ENCODE measurements around the gene LMF2. TPM values are rescaled to one million over a fixed set of nuclear protein-coding genes. Genes with fewer than 3 reads are reported as not detected.

Gene LMF2
- total RNA-seq, 1 experiment from 2014 or later, result 56.9 TPM

- no peak for TF ChIP-seq TCF7L2 (IDR thresholded peaks at IDR 0.05; ENCODE audit: borderline replicate concordance, extremely low read depth, insufficient read depth, insufficient read length)
- Histone ChIP-seq H4K20me1 (ENCODE audit: insufficient read depth) (no peaks in the 10 kb centered on the region), H3K79me2 (ENCODE audit: insufficient read depth, low read length) (peaks cover 56% of the 10 kb centered on the region), H3K27me3 (ENCODE audit: insufficient read depth, low read length) (no peaks in the 10 kb centered on the region), H2AFZ (ENCODE audit: low read depth, low read length, poor library complexity, severe bottlenecking) (no peak overlapping the region), H3K4me3 (replicated peaks in 1 of 2; ENCODE audit: low read depth in 1 of 2, low read length in 2 of 2) (no peak overlapping the region), H3K9me3 (ENCODE audit: control insufficient read depth in 1 of 2, insufficient read depth in 1 of 2, low read depth in 1 of 2, low read length in 2 of 2) (no peaks in the 10 kb centered on the region), H3K9ac (ENCODE audit: low read length) (no peak overlapping the region), H3K9me2 (ENCODE audit: insufficient read depth) (no peaks in the 10 kb centered on the region), H3K4me2 (ENCODE audit: low read length) (no peak overlapping the region), H3K36me3 (ENCODE audit: control insufficient read depth in 1 of 2, insufficient read depth in 2 of 2, low read length in 2 of 2) (peaks cover 7 to 26% of the 10 kb centered on the region in 2 experiments; a peak in 2 of 4 replicates), H3K27ac (ENCODE audit: low read depth, low read length) (no peak overlapping the region), H3K4me1 (ENCODE audit: control insufficient read depth in 1 of 2, insufficient read depth in 2 of 2, low read length in 2 of 2) (no peaks in the 10 kb centered on the region)
- intact Hi-C loops (cut with micrococcal nuclease), result no loop called here
- ATAC-seq (no peak), DNase-seq (ENCODE audit: low read depth, low spot score) (no peak)
- ChIA-PET CTCF (no interaction called here), POLR2A (no interaction called here), RAD21 (ENCODE audit: low non-redundant PET in 1 of 2, low total read pairs in 2 of 2, uncharacterized antibody in 2 of 2, unreplicated experiment in 2 of 2) (no interaction called here)
- no TSS peak for BruUV-seq (replicated peaks)
These were observed 9.4 kb upstream of the LMF2 start for GRCh38 chr22:50516891-50517290.

- DNase-seq (ENCODE audit: low read depth, low spot score), result no peak
- TF ChIP-seq POLR2AphosphoS5 (IDR thresholded peaks at IDR 0.05; ENCODE audit: low read depth, low read length), result no peak
- no peak for TF ChIP-seq ZBTB33 (IDR thresholded peaks at IDR 0.05; ENCODE audit: extremely low read depth, insufficient replicate concordance, low read length)
- TF ChIP-seq RAD21 (IDR thresholded peaks at IDR 0.05; ENCODE audit: low read depth), result no peak
- no peak for TF ChIP-seq FOSL1 (IDR thresholded peaks at IDR 0.05; ENCODE audit: low read depth)
- TF ChIP-seq TCF7L2 (IDR thresholded peaks at IDR 0.05; ENCODE audit: borderline replicate concordance, extremely low read depth, insufficient read depth, insufficient read length), result no peak
- no peak for TF ChIP-seq REST (IDR thresholded peaks at IDR 0.05; ENCODE audit: low read depth)
- no peak for TF ChIP-seq YY1 (IDR thresholded peaks at IDR 0.05; ENCODE audit: extremely low read depth, insufficient replicate concordance, low read depth, low read length)
- TF ChIP-seq SRF (IDR thresholded peaks at IDR 0.05; ENCODE audit: low read depth), result no peak
- no peak for TF ChIP-seq MAX (IDR thresholded peaks at IDR 0.05)
- TF ChIP-seq CTCF (IDR thresholded peaks at IDR 0.05 in 2 of 3, conservative IDR thresholded peaks at IDR 0.05 in 1 of 3; ENCODE audit: borderline replicate concordance in 1 of 3, insufficient read depth in 1 of 3, low read depth in 2 of 3, low read length in 2 of 3), result no peak
- TF ChIP-seq EGR1 (IDR thresholded peaks at IDR 0.05; ENCODE audit: low read depth), result no peak
- no peak for TF ChIP-seq ZNF274 (IDR thresholded peaks at IDR 0.05; ENCODE audit: low read depth, low read length)
These were observed 8.6 kb upstream of the LMF2 start for GRCh38 chr22:50516068-50516467.

More at GRCh38 chr22:50516068-50516467, 8.6 kb upstream of the LMF2 start:
- H4K20me1 ChIP-seq (ENCODE audit: insufficient read depth), result no peaks in the 10 kb centered on the region
- no peaks in the 10 kb centered on the region for H3K9me2 ChIP-seq (ENCODE audit: insufficient read depth)
- no peak overlapping the region for H3K9ac ChIP-seq (ENCODE audit: low read length)
- H3K27ac ChIP-seq (ENCODE audit: low read depth, low read length), result no peak overlapping the region
- H3K4me3 ChIP-seq (replicated peaks in 1 of 2; ENCODE audit: low read depth in 1 of 2, low read length in 2 of 2), result no peak overlapping the region
- no peak overlapping the region for H2AFZ ChIP-seq (ENCODE audit: low read depth, low read length, poor library complexity, severe bottlenecking)
- BruUV-seq (replicated peaks), result no TSS peak
- no peaks in the 10 kb centered on the region for H3K27me3 ChIP-seq (ENCODE audit: insufficient read depth, low read length)
- H3K4me1 ChIP-seq (ENCODE audit: control insufficient read depth in 1 of 2, insufficient read depth in 2 of 2, low read length in 2 of 2), result no peaks in the 10 kb centered on the region
- no peaks in the 10 kb centered on the region for H3K9me3 ChIP-seq (ENCODE audit: control insufficient read depth in 1 of 2, insufficient read depth in 1 of 2, low read depth in 1 of 2, low read length in 2 of 2)
- no peak for ATAC-seq
- H3K36me3 ChIP-seq (ENCODE audit: control insufficient read depth in 1 of 2, insufficient read depth in 2 of 2, low read length in 2 of 2), result peaks cover 7 to 26% of the 10 kb centered on the region in 2 experiments; a peak in 2 of 4 replicates
- peaks cover 57% of the 10 kb centered on the region for H3K79me2 ChIP-seq (ENCODE audit: insufficient read depth, low read length)
- ChIA-PET CTCF (no interaction called here), POLR2A (no interaction called here), RAD21 (ENCODE audit: low non-redundant PET in 1 of 2, low total read pairs in 2 of 2, uncharacterized antibody in 2 of 2, unreplicated experiment in 2 of 2) (no interaction called here)
- intact Hi-C loops (cut with micrococcal nuclease), result no loop called here
- no peak overlapping the region for H3K4me2 ChIP-seq (ENCODE audit: low read length)
